Measurements from ENCODE around the gene GSK3A. TPM values are rescaled to one million over a fixed set of nuclear protein-coding genes. Genes with fewer than 3 reads are reported as not detected.

The GSK3A gene
- total RNA-seq, 1 experiment from 2014 or later, result 44.6 TPM

DNA sequence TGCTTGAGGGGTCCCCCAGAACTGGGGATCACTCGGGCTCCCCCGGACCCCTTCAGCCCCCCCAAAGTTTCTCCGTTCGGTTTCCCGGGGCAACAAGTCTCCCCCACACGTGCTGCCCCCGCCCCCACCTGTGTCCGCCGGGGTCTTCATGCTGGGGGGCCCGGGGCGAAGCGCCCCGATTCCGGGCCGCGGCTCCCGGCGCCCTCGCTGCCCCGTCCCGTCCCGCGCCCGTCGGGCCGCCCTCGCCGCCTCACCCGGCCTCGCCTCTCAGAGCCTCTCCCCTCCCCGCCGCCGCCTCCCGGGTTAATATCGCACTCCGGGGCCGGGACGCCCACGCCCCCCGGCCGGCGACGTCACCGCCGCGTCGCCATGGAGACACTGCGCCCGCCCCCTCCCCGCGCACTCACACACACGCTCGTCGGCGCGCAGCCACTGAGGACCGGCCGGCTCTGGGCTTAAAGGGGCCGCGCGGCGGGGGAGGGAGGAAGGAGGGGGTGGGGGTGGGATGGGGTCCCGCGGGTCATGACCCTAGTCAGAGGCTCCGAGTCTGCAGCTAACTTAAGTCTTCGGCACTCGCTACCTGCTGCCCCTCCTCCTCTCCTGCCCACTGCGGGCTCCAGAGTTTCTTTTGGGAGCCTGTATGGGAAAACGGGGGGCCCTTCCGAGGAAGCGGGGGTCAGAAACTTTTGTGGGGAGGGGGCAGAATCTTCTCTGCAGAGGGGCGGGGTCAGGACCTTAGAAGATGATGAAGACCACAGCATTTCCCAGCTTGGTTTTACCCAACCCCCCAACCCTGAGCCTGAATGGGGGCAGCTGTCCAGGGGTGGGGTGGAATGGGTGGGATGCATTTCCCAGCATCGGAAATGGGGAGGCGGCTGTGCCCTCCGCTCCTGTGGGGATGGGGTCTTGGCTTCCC, 12.7 kb upstream of the GSK3A start, which contains the start of gene ERF:
TSS of gene ERF (minus strand) at position 279 of the 916 bp plus-strand sequence. CDS start at position 150, 129 bp downstream.
- Histone ChIP-seq H3K9me2 (ENCODE audit: insufficient read depth) (no peaks in the 10 kb centered on the region), H3K36me3 (ENCODE audit: low read depth) (no peaks in the 10 kb centered on the region), H3K9me3 (ENCODE audit: insufficient read depth, low read depth) (no peaks in the 10 kb centered on the region), H3K4me3 (peak within 1 kb of the TSS; percentile 98), H3K27ac (0 out of 2 replicates have a peak within 1 kb of the TSS, but pooled peaks have one; percentile 13), H3K27me3 (ENCODE audit: insufficient read depth, low read depth) (no peaks in the 10 kb centered on the region), H3K4me1 (replicated peaks; ENCODE audit: insufficient read depth) (peaks cover 13% of the 10 kb centered on the region), H3F3A (ENCODE audit: insufficient read depth, low read depth) (peaks cover 18% of the 10 kb centered on the region), H4K20me1 (ENCODE audit: insufficient read depth) (peaks cover 9% of the 10 kb centered on the region; the same call in 1 of the 2 replicates), H3K4me2 (peak within 1 kb of the TSS; percentile 95), H3K79me2 (ENCODE audit: low read depth) (peaks cover 35% of the 10 kb centered on the region), H2AFZ (peak within 1 kb of the TSS; percentile 87)
- intact Hi-C loops (cut with micrococcal nuclease; ENCODE audit: unreplicated experiment), result loop anchor here (1.0 kb wide), 1 partner anchor 13 kb away; no protein-coding TSS in a partner anchor
- DNase-seq, result peak; percentile 71 to 93
- CTCF ChIA-PET, result interaction anchor here (1.0 kb wide), 1 partner anchor 25 kb away, joined by 3 read pairs; no protein-coding TSS in a partner anchor
- BruUV-seq (replicated peaks), result no TSS peak
- TF ChIP-seq, protein P1, sequence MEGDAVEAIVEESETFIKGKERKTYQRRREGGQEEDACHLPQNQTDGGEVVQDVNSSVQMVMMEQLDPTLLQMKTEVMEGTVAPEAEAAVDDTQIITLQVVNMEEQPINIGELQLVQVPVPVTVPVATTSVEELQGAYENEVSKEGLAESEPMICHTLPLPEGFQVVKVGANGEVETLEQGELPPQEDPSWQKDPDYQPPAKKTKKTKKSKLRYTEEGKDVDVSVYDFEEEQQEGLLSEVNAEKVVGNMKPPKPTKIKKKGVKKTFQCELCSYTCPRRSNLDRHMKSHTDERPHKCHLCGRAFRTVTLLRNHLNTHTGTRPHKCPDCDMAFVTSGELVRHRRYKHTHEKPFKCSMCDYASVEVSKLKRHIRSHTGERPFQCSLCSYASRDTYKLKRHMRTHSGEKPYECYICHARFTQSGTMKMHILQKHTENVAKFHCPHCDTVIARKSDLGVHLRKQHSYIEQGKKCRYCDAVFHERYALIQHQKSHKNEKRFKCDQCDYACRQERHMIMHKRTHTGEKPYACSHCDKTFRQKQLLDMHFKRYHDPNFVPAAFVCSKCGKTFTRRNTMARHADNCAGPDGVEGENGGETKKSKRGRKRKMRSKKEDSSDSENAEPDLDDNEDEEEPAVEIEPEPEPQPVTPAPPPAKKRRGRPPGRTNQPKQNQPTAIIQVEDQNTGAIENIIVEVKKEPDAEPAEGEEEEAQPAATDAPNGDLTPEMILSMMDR (conservative IDR thresholded peaks at IDR 0.05), result no peak
- TF ChIP-seq EZH2 (IDR thresholded peaks at IDR 0.05; ENCODE audit: low read depth), result no peak
- POLR2A ChIA-PET (ENCODE audit: unreplicated experiment), result interaction anchor here (0.6 kb wide), 1 partner anchor 10 kb away, joined by 3 read pairs; no protein-coding TSS in a partner anchor

DNA sequence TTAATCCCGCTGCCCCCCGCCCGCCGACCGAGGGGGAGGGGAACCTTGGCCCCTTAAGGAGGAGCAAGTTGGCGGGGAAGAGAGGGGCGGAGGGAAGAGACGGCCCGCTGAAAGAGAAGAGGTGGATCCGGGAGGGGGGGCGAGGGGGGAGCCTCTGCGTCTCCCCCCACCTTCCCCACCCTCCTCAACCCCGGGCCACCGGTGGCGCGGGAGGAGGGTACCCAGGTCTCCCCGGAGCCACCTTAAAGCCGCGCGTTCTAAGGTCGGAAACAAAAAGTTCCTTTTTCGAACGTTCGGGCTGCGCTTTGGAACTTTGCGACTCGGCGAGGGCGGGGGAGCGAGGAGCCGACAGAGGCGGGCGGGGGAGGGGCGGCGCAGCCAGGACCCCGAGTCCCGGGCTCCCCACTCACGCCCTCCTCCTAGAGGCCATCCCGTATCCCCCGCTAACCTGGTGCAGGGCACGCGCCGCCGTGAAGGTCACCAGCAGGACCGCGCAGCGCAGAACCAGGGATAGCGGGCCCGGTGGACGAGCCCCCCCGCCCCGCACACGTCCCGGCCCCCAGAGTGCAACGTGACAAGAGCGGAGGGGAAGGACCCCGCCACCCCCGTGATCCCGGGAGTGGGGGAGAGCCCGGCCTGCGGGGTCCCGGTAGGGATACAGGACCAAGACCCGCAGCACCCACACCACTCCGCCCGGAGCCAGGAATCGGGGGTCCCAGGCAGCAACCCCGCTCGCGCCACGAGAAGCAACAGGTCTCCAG, 11.9 kb upstream of the GSK3A start:
- peaks cover 35% of the 10 kb centered on the region for H3K79me2 ChIP-seq (ENCODE audit: low read depth)
- intact Hi-C loops (cut with micrococcal nuclease; ENCODE audit: unreplicated experiment), result no loop called here

More for the DNA sequence above, 11.9 kb upstream of the GSK3A start:
- Histone ChIP-seq H3K9me2 (ENCODE audit: insufficient read depth) (no peaks in the 10 kb centered on the region), H3K27me3 (ENCODE audit: insufficient read depth, low read depth) (no peaks in the 10 kb centered on the region), H3F3A (ENCODE audit: insufficient read depth, low read depth) (peaks cover 20% of the 10 kb centered on the region), H2AFZ (peak overlapping the region; percentile 72), H3K9me3 (ENCODE audit: insufficient read depth, low read depth) (no peaks in the 10 kb centered on the region), H3K4me1 (replicated peaks; ENCODE audit: insufficient read depth) (peaks cover 13% of the 10 kb centered on the region), H3K36me3 (ENCODE audit: low read depth) (no peaks in the 10 kb centered on the region), H4K20me1 (ENCODE audit: insufficient read depth) (peaks cover 14% of the 10 kb centered on the region; the same call in 1 of the 2 replicates), H3K27ac (0 out of 2 replicates have a peak overlapping the region, but pooled peaks have one; percentile 13), H3K4me2 (peak overlapping the region; percentile 95), H3K4me3 (peak overlapping the region; percentile 98)
- TF ChIP-seq EZH2 (IDR thresholded peaks at IDR 0.05; ENCODE audit: low read depth), result no peak
- TF ChIP-seq, protein P1 (conservative IDR thresholded peaks at IDR 0.05), result no peak
- CTCF ChIA-PET, result no interaction called here
- BruUV-seq (replicated peaks), result TSS peak; percentile 39
- POLR2A ChIA-PET (ENCODE audit: unreplicated experiment), result no interaction called here
- peak in 1 of 2 experiments; percentile 63 for DNase-seq
